Calu3 (cell line): ENCODE data around the gene CYB561D2. TPM values are rescaled to one million over a fixed set of nuclear protein-coding genes. Genes with fewer than 3 reads are reported as not detected.

Source experiments
- BruUV-seq: library from RNA; stranded (reverse); fragments of 400-500 nt; replicated peaks from 2 replicates; lab custom pipeline; 2021; lab: Mats Ljungman, UMichigan
- CTCF ChIA-PET: fragments of 300-600 bp; sonication (Branson Sonifier 250); formaldehyde crosslinking; loops from one replicate; lab custom pipeline; 2022; ENCODE audit warnings: antibody characterized with exemption; lab: Charles Lee
- DNase-seq: peaks from one replicate; pipeline ENCODE4 v3.0.0; 2022
- H3K27ac Mint-ChIP-seq: one replicate; pipeline ENCODE4 v1.8.0; 2022; ENCODE audit warnings: mixed read lengths; ENCODE audit not compliant: unreplicated experiment
- H3K27me3 Mint-ChIP-seq: one replicate; pipeline ENCODE4 v1.8.0; 2022; ENCODE audit warnings: mixed read lengths; ENCODE audit not compliant: unreplicated experiment
- H3K36me3 Mint-ChIP-seq: one replicate; pipeline ENCODE4 v1.8.0; 2022; ENCODE audit warnings: mild to moderate bottlenecking, moderate library complexity, mixed read lengths; ENCODE audit not compliant: insufficient read depth, unreplicated experiment
- H3K4me1 Mint-ChIP-seq: one replicate; pipeline ENCODE4 v1.8.0; 2022; ENCODE audit warnings: mild to moderate bottlenecking, low read depth, mixed read lengths; ENCODE audit not compliant: unreplicated experiment
- H3K4me3 Mint-ChIP-seq: one replicate; pipeline ENCODE4 v1.8.0; 2022; ENCODE audit warnings: mild to moderate bottlenecking, low read depth, moderate library complexity, mixed read lengths; ENCODE audit not compliant: unreplicated experiment
- H3K9me3 Mint-ChIP-seq: one replicate; pipeline ENCODE4 v1.8.0; 2022; ENCODE audit warnings: low read depth, mixed read lengths; ENCODE audit not compliant: unreplicated experiment
- CTCF ChIP-seq: fragments of 200-600 bp; IDR thresholded peaks from one replicate; pipeline ENCODE4 v1.8.0; 2022; ENCODE audit warnings: antibody characterized with exemption; ENCODE audit not compliant: unreplicated experiment
- intact Hi-C: fragments of 100-400 bp; cut with micrococcal nuclease; formaldehyde crosslinking; loops from one replicate; pipeline ENCODE4 v1.10.0; 2022; ENCODE audit not compliant: unreplicated experiment
- total RNA-seq: library from RNA; stranded (reverse); gene quantifications from 2 replicates; pipeline ENCODE4 v1.2.3, GENCODE V29; 2022

The CYB561D2 gene
- total RNA-seq, 1 experiment from 2014 or later = 19.4 TPM

GRCh38 chr3:50325113-50325480 is 25.6 kb upstream of the CYB561D2 start:
- no peak overlapping the region for H3K4me3 Mint-ChIP-seq

GRCh38 chr3:50325497-50326181 is 25.0 kb upstream of the CYB561D2 start:
- BruUV-seq = no TSS peak
- intact Hi-C loops = loop anchor here (10.0 kb wide), 1 partner anchor 51 kb away; the partner anchor contains the start of gene LSMEM2
- TF ChIP-seq CTCF = no peak
- H3K27ac Mint-ChIP-seq = no peak overlapping the region
- no peaks in the 10 kb centered on the region for H3K4me1 Mint-ChIP-seq
- H3K27me3 Mint-ChIP-seq = no peaks in the 10 kb centered on the region
- CTCF ChIA-PET = interaction anchor here (1.0 to 1.6 kb wide), 2 partner anchors 23 to 26 kb away, joined by 4 to 7 read pairs; partner anchors contain the start of genes HYAL1, HYAL3 and NAA80
- no peaks in the 10 kb centered on the region for H3K9me3 Mint-ChIP-seq
- no peak overlapping the region for H3K4me3 Mint-ChIP-seq
- no peak for DNase-seq
- H3K36me3 Mint-ChIP-seq = peaks cover 45% of the 10 kb centered on the region

More at GRCh38 chr3:50325113-50325480, 25.6 kb upstream of the CYB561D2 start:
- Mint-ChIP-seq H3K27ac (no peak overlapping the region), H3K36me3 (peaks cover 45% of the 10 kb centered on the region), H3K27me3 (no peaks in the 10 kb centered on the region), H3K9me3 (no peaks in the 10 kb centered on the region), H3K4me1 (no peaks in the 10 kb centered on the region)
- intact Hi-C loops = loop anchor here (10.0 kb wide), 1 partner anchor 50 kb away; the partner anchor contains the start of gene LSMEM2
- no peak for DNase-seq
- BruUV-seq = no TSS peak
- TF ChIP-seq CTCF = no peak
- CTCF ChIA-PET = interaction anchor here (1.0 to 1.6 kb wide), 2 partner anchors 22 to 26 kb away, joined by 4 to 7 read pairs; partner anchors contain the start of genes HYAL1, HYAL3 and NAA80

- intact Hi-C loops = loop anchor here (10.0 kb wide), 1 partner anchor 51 kb away; the partner anchor contains the start of gene LSMEM2
- Mint-ChIP-seq H3K36me3 (peaks cover 42% of the 10 kb centered on the region), H3K4me1 (no peaks in the 10 kb centered on the region), H3K9me3 (no peaks in the 10 kb centered on the region), H3K27ac (no peak overlapping the region), H3K4me3 (no peak overlapping the region), H3K27me3 (no peaks in the 10 kb centered on the region)
- DNase-seq = no peak
- CTCF ChIA-PET = no interaction called here
- no TSS peak for BruUV-seq
- TF ChIP-seq CTCF = no peak
These were observed 24.5 kb upstream of the CYB561D2 start for GRCh38 chr3:50326182-50326541.

GRCh38 chr3:50327129-50327528 is 23.5 kb upstream of the CYB561D2 start:
- BruUV-seq = no TSS peak
- H3K4me1 Mint-ChIP-seq = no peaks in the 10 kb centered on the region
- TF ChIP-seq CTCF = no peak
- no peaks in the 10 kb centered on the region for H3K27me3 Mint-ChIP-seq
- CTCF ChIA-PET = interaction anchor here (1.6 to 1.8 kb wide), 2 partner anchors 10 to 35 kb away, joined by 6 to 14 read pairs; partner anchors contain the start of gene IFRD2
- peak overlapping the region; percentile 82 for H3K4me3 Mint-ChIP-seq
- intact Hi-C loops = loop anchor here (10.0 kb wide), 1 partner anchor 52 kb away; the partner anchor contains the start of gene LSMEM2
- H3K27ac Mint-ChIP-seq = peak overlapping the region; percentile 64
- H3K36me3 Mint-ChIP-seq = peaks cover 36% of the 10 kb centered on the region
- DNase-seq = no peak
- no peaks in the 10 kb centered on the region for H3K9me3 Mint-ChIP-seq
